COR-L47 (cell line): ENCODE data around the gene RAB7B.
A peak's percentile ranks its signal among the peaks of the same experiment; 100 is the strongest.

Source experiments
- DNase-seq: peaks from one replicate; lab custom pipeline; 2025; lab: John Stamatoyannopoulos, UW

Gene RAB7B

GRCh38 chr1:205948886-205949285 is 54.3 kb downstream of the RAB7B start:
- DNase-seq, result no peak

- no peak for DNase-seq
Measured at GRCh38 chr1:205948039-205948438, 55.2 kb downstream of the RAB7B start.

- peak; percentile 2 for DNase-seq
Measured at GRCh38 chr1:205947024-205947423, 56.2 kb downstream of the RAB7B start.

- no peak for DNase-seq
Measured at GRCh38 chr1:205945069-205945468, 58.1 kb downstream of the RAB7B start.

- no peak for DNase-seq
Measured at GRCh38 chr1:205944525-205944924, 58.7 kb downstream of the RAB7B start.

- DNase-seq, result no peak
Measured at GRCh38 chr1:205943245-205943644, 60.0 kb downstream of the RAB7B start, which contains the start of gene SLC26A9. SLC26A9 (minus strand) TSS chr1:205943456; CDS start chr1:205935820, 7,636 bp downstream.

- no peak for DNase-seq
Measured at GRCh38 chr1:205942631-205943159, 60.5 kb downstream of the RAB7B start.

- no peak for DNase-seq
Measured at GRCh38 chr1:205940710-205941109, 62.5 kb downstream of the RAB7B start.

- peak; percentile 30 for DNase-seq
Measured at GRCh38 chr1:205939690-205940330, 63.4 kb downstream of the RAB7B start.

GRCh38 chr1:205938682-205939081 is 64.5 kb downstream of the RAB7B start:
- no peak for DNase-seq

- DNase-seq, result no peak
Measured at GRCh38 chr1:205936846-205937586, 66.2 kb downstream of the RAB7B start.

GRCh38 chr1:205936311-205936710 is 66.9 kb downstream of the RAB7B start:
- DNase-seq, result no peak

GRCh38 chr1:205935869-205936268 is 67.3 kb downstream of the RAB7B start:
- DNase-seq, result no peak

- no peak for DNase-seq
Measured at GRCh38 chr1:205934788-205935187, 68.4 kb downstream of the RAB7B start.

GRCh38 chr1:205933671-205934618 is 69.2 kb downstream of the RAB7B start:
- DNase-seq, result no peak

- no peak for DNase-seq
Measured at GRCh38 chr1:205932776-205933175, 70.4 kb downstream of the RAB7B start.

GRCh38 chr1:205930799-205931281 is 72.4 kb downstream of the RAB7B start:
- no peak for DNase-seq

GRCh38 chr1:205930195-205930577 is 73.0 kb downstream of the RAB7B start:
- DNase-seq, result no peak

GRCh38 chr1:205929496-205930194 is 73.5 kb downstream of the RAB7B start:
- DNase-seq, result no peak

GRCh38 chr1:205928317-205928716 is 74.9 kb downstream of the RAB7B start:
- DNase-seq, result no peak

- DNase-seq, result no peak
Measured at GRCh38 chr1:205927676-205928075, 75.5 kb downstream of the RAB7B start.
